Esophagus squamous epithelium (tissue), 4 donors: ENCODE measurements around the gene GUCY2F.

Experiments
- POLR2A ChIP-seq, 4 donors: fragments of 450-650 bp; IDR thresholded peaks; one replicate each; pipeline ENCODE4 v1.6.1; 2017; ENCODE audit warnings: antibody characterized with exemption in 4 of 4, mild to moderate bottlenecking in 4 of 4, moderate library complexity in 3 of 4
- TF ChIP-seq, protein P1 (sequence below), 6 experiments: fragments of 450-650 bp in 4 of 6; fragments of 200-600 bp in 2 of 6; sonication (generic) in 2 of 6; IDR thresholded peaks; one replicate each; pipeline ENCODE4 v1.5.1; 2016 to 2019; ENCODE audit warnings: antibody characterized with exemption in 6 of 6, mild to moderate bottlenecking in 4 of 6, moderate library complexity in 4 of 6

DNA sequence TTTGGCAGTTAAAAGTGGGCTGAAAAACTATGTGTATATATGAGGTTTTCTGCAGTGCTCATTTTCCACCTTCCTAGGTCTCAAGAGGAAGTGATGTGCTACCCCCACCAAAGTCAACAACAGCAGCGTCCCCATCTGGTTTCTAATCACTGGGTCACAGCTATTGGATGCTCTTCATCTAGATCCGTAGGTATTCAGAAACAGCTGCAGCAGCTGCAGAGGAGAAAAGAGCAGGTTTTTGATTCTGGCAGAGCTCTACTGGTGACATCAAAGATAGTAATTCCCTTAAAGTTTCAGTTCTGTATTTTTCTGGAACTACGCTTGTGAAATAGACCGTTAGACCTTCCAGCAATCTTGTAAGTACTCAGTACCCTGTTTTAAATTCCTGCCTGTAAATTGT is 5.8 kb upstream of the GUCY2F start:
- TF ChIP-seq, protein P1, sequence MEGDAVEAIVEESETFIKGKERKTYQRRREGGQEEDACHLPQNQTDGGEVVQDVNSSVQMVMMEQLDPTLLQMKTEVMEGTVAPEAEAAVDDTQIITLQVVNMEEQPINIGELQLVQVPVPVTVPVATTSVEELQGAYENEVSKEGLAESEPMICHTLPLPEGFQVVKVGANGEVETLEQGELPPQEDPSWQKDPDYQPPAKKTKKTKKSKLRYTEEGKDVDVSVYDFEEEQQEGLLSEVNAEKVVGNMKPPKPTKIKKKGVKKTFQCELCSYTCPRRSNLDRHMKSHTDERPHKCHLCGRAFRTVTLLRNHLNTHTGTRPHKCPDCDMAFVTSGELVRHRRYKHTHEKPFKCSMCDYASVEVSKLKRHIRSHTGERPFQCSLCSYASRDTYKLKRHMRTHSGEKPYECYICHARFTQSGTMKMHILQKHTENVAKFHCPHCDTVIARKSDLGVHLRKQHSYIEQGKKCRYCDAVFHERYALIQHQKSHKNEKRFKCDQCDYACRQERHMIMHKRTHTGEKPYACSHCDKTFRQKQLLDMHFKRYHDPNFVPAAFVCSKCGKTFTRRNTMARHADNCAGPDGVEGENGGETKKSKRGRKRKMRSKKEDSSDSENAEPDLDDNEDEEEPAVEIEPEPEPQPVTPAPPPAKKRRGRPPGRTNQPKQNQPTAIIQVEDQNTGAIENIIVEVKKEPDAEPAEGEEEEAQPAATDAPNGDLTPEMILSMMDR (IDR thresholded peaks at IDR 0.05), result no peak
- no peak for TF ChIP-seq POLR2A (IDR thresholded peaks at IDR 0.05)
